Mesendoderm (in vitro differentiated cells): ENCODE data around the gene NRP1.

Experiments
- DNase-seq: peaks from one replicate; pipeline ENCODE4 v3.0.0; 2013
- H2AK5ac ChIP-seq: 2 replicates; pipeline ENCODE4 v1.6.1; 2013; ENCODE audit warnings: low read length, inconsistent platforms
- H2BK120ac ChIP-seq: 2 replicates; pipeline ENCODE4 v1.6.1; 2013; ENCODE audit warnings: low read depth, mild to moderate bottlenecking, low read length, moderate library complexity, mixed read lengths
- H2BK15ac ChIP-seq: replicated peaks from 2 replicates; pipeline ENCODE4 v1.6.1; 2013; ENCODE audit warnings: low read depth, mild to moderate bottlenecking, moderate library complexity
- H2BK5ac ChIP-seq: 2 replicates; pipeline ENCODE4 v1.6.1; 2013; ENCODE audit warnings: low read length, inconsistent platforms
- H3K18ac ChIP-seq: 2 replicates; pipeline ENCODE4 v1.6.1; 2013; ENCODE audit warnings: mild to moderate bottlenecking, low read length, mixed read lengths
- H3K23ac ChIP-seq: one replicate; pipeline ENCODE4 v1.6.1; 2013; ENCODE audit warnings: low read length
- H3K27ac ChIP-seq: 2 replicates; pipeline ENCODE4 v1.5.1; 2013; ENCODE audit warnings: low read depth, mild to moderate bottlenecking, inconsistent platforms, low read length, moderate library complexity
- H3K27me3 ChIP-seq: 2 replicates; pipeline ENCODE4 v1.6.1; 2013; ENCODE audit warnings: low read length, control low read depth, mild to moderate bottlenecking, inconsistent platforms; ENCODE audit not compliant: insufficient read depth, poor library complexity
- H3K36me3 ChIP-seq: 2 replicates; pipeline ENCODE4 v1.6.1; 2013; ENCODE audit warnings: low read length, inconsistent platforms; ENCODE audit not compliant: control insufficient read depth, insufficient read depth
- H3K4ac ChIP-seq: one replicate; pipeline ENCODE4 v1.6.1; 2013; ENCODE audit warnings: low read depth, mild to moderate bottlenecking, low read length, moderate library complexity
- H3K4me1 ChIP-seq: 2 replicates; pipeline ENCODE4 v1.6.1; 2013; ENCODE audit warnings: low read depth, low read length, inconsistent platforms; ENCODE audit not compliant: control insufficient read depth
- H3K4me2 ChIP-seq: 2 replicates; pipeline ENCODE4 v1.6.1; 2013; ENCODE audit warnings: low read length
- H3K4me3 ChIP-seq: 2 replicates; pipeline ENCODE4 v1.5.1; 2013; ENCODE audit warnings: mild to moderate bottlenecking, low read length
- H3K56ac ChIP-seq: one replicate; pipeline ENCODE4 v1.6.1; 2013; ENCODE audit warnings: low read length
- H3K79me1 ChIP-seq: 2 replicates; pipeline ENCODE4 v1.6.1; 2013; ENCODE audit warnings: low read length, inconsistent platforms
- H3K79me2 ChIP-seq: 2 replicates; pipeline ENCODE4 v1.6.1; 2013; ENCODE audit warnings: mild to moderate bottlenecking, low read length; ENCODE audit not compliant: control insufficient read depth, insufficient read depth
- H3K9ac ChIP-seq: 2 replicates; pipeline ENCODE4 v1.6.1; 2013; ENCODE audit warnings: low read length, inconsistent platforms
- H4K5ac ChIP-seq: one replicate; pipeline ENCODE4 v1.6.1; 2013; ENCODE audit warnings: low read length
- H4K8ac ChIP-seq: one replicate; pipeline ENCODE4 v1.6.1; 2013; ENCODE audit warnings: low read depth, mild to moderate bottlenecking, control low read depth, low read length, moderate library complexity
- WGBS: extraction: QIAGEN DNeasy Blood & Tissue Kit; methylation state at CpG from one replicate; pipeline ENCODE4 v1.1.7; 2013; ENCODE audit warnings: low lambda C conversion rate, missing lambda C conversion rate; ENCODE audit not compliant: insufficient coverage; ENCODE audit errors: extremely low coverage; 5-methylcytosine and 5-hydroxymethylcytosine counted together

The NRP1 gene

DNA sequence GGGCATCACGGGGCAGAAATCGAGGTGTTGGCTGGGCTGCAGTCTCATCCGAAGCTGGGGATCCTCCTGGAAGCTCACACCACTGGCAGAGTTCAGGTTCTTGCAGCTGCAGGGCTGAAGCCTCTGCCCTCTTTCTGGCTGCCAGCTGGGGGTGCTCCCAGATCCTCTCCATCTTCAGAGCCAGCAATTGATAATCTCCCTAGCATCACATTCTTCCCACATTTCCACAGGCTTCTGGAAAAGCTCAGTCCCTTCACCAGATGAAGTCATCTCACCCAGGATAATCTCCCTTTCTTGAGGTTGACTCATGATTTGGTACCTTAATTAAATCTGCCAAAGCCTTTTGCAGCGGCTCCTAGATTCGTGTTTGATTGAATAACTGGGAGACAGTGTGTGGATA is 55.2 kb downstream of the NRP1 start:
- Histone ChIP-seq H3K9ac (no peak overlapping the region), H3K18ac (no peak overlapping the region), H3K27ac (no peak overlapping the region), H3K36me3 (no peaks in the 10 kb centered on the region), H4K8ac (no peak overlapping the region), H2BK120ac (no peak overlapping the region), H3K79me2 (no peaks in the 10 kb centered on the region), H3K27me3 (no peaks in the 10 kb centered on the region), H3K56ac (no peak overlapping the region), H2BK15ac (no peak overlapping the region), H3K4me3 (no peak overlapping the region), H3K4me2 (no peak overlapping the region), H4K5ac (no peak overlapping the region), H3K79me1 (no peaks in the 10 kb centered on the region), H3K4me1 (peaks cover 2% of the 10 kb centered on the region), H2AK5ac (no peak overlapping the region), H2BK5ac (no peak overlapping the region), H3K23ac (no peak overlapping the region), H3K4ac (no peak overlapping the region)
- DNase-seq: peak; percentile 33
- WGBS: no CpG with 5 or more reads among the region's 5 CpGs

DNA sequence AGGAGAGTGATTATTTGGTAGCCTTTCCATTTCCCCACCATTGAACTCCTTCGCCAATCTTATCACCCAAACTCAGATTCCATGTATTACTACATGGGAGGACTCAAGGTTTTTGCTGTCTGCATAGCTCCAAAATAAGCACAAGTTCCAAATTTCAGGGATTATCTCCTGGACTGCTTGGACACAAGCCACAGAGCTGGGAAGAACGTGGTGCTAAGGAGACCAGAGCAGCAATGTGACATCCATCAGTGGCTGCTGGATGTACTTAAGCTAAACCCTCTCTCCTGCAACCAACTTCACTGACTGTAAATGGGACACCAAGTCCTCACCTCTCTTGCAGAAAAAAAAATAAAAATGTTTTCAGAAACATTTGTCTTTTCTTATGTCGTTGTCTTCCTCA is 56.3 kb downstream of the NRP1 start:
- H3K4me1 ChIP-seq: peaks cover 4% of the 10 kb centered on the region
- H3K4me2 ChIP-seq: no peak overlapping the region
- H3K56ac ChIP-seq: no peak overlapping the region
- no peak overlapping the region for H2BK120ac ChIP-seq
- no peaks in the 10 kb centered on the region for H3K27me3 ChIP-seq
- no peak overlapping the region for H3K4ac ChIP-seq
- no peak for DNase-seq
- no peaks in the 10 kb centered on the region for H3K79me1 ChIP-seq
- H3K9ac ChIP-seq: no peak overlapping the region
- H3K36me3 ChIP-seq: no peaks in the 10 kb centered on the region
- H4K8ac ChIP-seq: no peak overlapping the region
- H3K27ac ChIP-seq: no peak overlapping the region
- no peak overlapping the region for H2BK5ac ChIP-seq
- H3K4me3 ChIP-seq: no peak overlapping the region
- no peak overlapping the region for H3K18ac ChIP-seq
- no peak overlapping the region for H2AK5ac ChIP-seq
- H3K23ac ChIP-seq: no peak overlapping the region
- H4K5ac ChIP-seq: no peak overlapping the region
- no CpG with 5 or more reads among the region's 3 CpGs for WGBS
- no peak overlapping the region for H2BK15ac ChIP-seq
- no peaks in the 10 kb centered on the region for H3K79me2 ChIP-seq

DNA sequence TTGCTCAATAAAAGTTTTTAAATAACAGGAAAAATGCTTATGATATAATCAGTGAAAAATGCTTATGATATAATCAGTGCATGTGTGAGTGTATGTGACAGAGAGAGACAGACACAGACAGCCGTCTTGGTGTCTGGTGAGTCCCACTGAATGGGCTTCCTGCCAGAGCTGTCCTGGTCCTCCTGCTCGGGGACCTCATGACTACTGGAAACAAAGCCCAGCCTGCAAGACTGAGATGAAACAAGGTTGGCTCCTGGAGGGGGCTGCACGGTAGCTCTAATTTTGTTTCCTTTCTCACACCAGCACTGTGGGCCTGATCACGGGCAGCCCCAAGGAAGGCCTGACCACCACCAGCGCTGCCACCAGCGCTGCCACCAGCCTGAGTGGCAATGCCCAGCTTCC is 57.3 kb downstream of the NRP1 start:
- Histone ChIP-seq H3K4ac (no peak overlapping the region), H3K4me1 (peaks cover 5% of the 10 kb centered on the region), H3K36me3 (no peaks in the 10 kb centered on the region), H3K56ac (no peak overlapping the region), H4K5ac (no peak overlapping the region), H3K4me2 (no peak overlapping the region), H3K9ac (no peak overlapping the region), H3K79me1 (no peaks in the 10 kb centered on the region), H3K18ac (no peak overlapping the region), H2BK15ac (no peak overlapping the region), H3K23ac (no peak overlapping the region), H2AK5ac (no peak overlapping the region), H2BK5ac (no peak overlapping the region), H3K79me2 (no peaks in the 10 kb centered on the region), H4K8ac (peak overlapping the region; percentile 57), H3K27me3 (no peaks in the 10 kb centered on the region), H2BK120ac (no peak overlapping the region), H3K27ac (no peak overlapping the region), H3K4me3 (no peak overlapping the region)
- no CpG with 5 or more reads among the region's 6 CpGs for WGBS
- no peak for DNase-seq

DNA sequence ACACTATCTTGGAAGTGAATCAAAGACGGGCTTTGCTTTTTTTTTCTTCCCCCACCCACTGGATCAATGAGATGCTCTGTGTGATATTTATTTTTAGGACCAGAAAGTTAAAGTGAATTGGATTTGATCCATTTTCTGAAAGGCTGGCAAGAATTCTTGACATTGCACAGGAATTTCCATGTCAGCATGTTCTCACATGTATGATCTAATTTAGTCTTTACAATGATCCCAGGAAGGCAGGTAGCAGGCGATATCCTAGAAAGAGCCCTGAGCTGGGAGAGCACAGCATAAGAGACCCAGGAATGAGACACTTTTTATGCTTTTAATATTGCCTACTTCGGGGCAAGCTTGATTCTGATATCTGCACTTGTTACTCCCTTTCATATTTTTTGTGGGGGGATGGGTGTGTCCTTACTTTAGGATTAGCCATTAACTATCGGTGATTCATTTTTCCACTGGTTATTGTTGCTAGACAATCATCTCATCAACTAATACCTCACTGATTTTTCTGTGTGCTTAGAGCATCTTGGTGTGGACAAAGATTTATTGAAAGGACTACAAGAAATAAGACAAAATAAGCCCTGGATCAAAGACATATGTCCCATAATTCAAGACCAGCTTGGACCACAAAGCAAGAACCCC is 58.1 kb downstream of the NRP1 start:
- no peaks in the 10 kb centered on the region for H3K79me2 ChIP-seq
- H3K79me1 ChIP-seq: no peaks in the 10 kb centered on the region
- no peak overlapping the region for H2BK5ac ChIP-seq
- H2BK15ac ChIP-seq: no peak overlapping the region
- no peak overlapping the region for H3K18ac ChIP-seq
- H3K36me3 ChIP-seq: no peaks in the 10 kb centered on the region
- H2AK5ac ChIP-seq: no peak overlapping the region
- no peak for DNase-seq
- H4K8ac ChIP-seq: no peak overlapping the region
- WGBS: no CpG with 5 or more reads among the region's 4 CpGs
- no peak overlapping the region for H3K4me2 ChIP-seq
- no peak overlapping the region for H2BK120ac ChIP-seq
- H3K27me3 ChIP-seq: no peaks in the 10 kb centered on the region
- peaks cover 5% of the 10 kb centered on the region for H3K4me1 ChIP-seq
- H3K56ac ChIP-seq: no peak overlapping the region
- no peak overlapping the region for H3K9ac ChIP-seq
- H4K5ac ChIP-seq: no peak overlapping the region
- H3K4ac ChIP-seq: no peak overlapping the region
- H3K27ac ChIP-seq: no peak overlapping the region
- H3K4me3 ChIP-seq: no peak overlapping the region
- H3K23ac ChIP-seq: no peak overlapping the region

DNA sequence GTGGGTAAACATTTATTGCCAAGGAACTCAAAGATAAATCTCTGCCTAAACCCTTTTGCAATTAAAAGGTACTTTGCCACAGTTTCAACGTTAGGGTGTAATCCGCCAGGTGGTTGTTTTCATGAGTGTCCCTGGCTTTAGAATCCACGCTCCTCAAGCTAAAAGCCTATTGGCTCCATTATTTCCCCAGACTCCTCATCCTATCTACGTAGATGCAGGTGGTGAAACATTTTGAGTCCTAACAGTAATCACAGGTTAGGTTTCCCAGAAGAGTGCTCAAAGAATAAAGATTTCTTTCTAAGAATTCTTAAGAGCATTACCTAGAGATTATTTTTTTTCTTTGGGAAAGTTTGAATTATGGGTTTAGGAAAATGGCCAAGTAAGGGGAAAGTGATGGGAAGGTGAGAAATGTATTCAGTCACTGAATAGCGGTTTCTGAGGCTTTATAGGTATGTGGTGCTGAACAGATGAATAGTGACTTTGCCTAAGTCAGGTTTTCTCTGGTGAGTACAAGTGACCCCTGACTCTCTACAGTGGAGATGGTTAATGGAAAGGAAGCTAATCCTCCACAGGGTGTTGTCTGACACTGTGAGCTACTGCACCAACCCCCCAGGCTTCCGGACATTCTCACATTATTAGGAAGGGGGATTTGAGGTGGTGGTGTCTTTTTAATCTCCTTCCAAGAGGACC is 60.2 kb downstream of the NRP1 start:
- Histone ChIP-seq H3K79me1 (no peaks in the 10 kb centered on the region), H3K4me2 (no peak overlapping the region), H3K4ac (no peak overlapping the region), H2BK15ac (no peak overlapping the region), H4K8ac (no peak overlapping the region), H3K4me1 (peaks cover 5% of the 10 kb centered on the region), H3K18ac (peak overlapping the region; percentile 68), H3K27me3 (no peaks in the 10 kb centered on the region), H2BK5ac (no peak overlapping the region), H3K23ac (no peak overlapping the region), H3K9ac (no peak overlapping the region), H3K79me2 (no peaks in the 10 kb centered on the region), H3K56ac (no peak overlapping the region), H3K36me3 (no peaks in the 10 kb centered on the region), H3K27ac (no peak overlapping the region), H2AK5ac (no peak overlapping the region), H4K5ac (no peak overlapping the region), H2BK120ac (peak overlapping the region; percentile 67), H3K4me3 (no peak overlapping the region)
- no CpG with 5 or more reads among the region's 6 CpGs for WGBS
- peak; percentile 67 for DNase-seq
